Stomach (tissue), 4 donors: ENCODE data around the gene SHMT2.

Experiments
- CTCF ChIP-seq, 7 experiments: fragments of 450-650 bp in 4 of 7; fragments of 200-600 bp in 3 of 7; sonication (generic) in 3 of 7; IDR thresholded peaks; one replicate each; pipeline ENCODE4 v1.5.1; 2016 to 2019; ENCODE audit warnings: antibody characterized with exemption in 7 of 7, control low read depth in 2 of 7, mild to moderate bottlenecking in 1 of 7
- EP300 ChIP-seq: sonication (generic); formaldehyde crosslinking; IDR thresholded peaks from one replicate; pipeline ENCODE4 v1.6.1; 2017; ENCODE audit warnings: antibody characterized with exemption
- POLR2A ChIP-seq, 4 donors: fragments of 450-650 bp; IDR thresholded peaks; one replicate each; pipeline ENCODE4 v1.6.1; 2016; ENCODE audit warnings: antibody characterized with exemption in 4 of 4, control low read depth in 2 of 4, mild to moderate bottlenecking in 1 of 4, moderate library complexity in 1 of 4

GRCh38 chr12:57241402-57242310 is 12.1 kb downstream of the SHMT2 start:
- TF ChIP-seq CTCF (IDR thresholded peaks at IDR 0.05) (no peak), EP300 (no peak), POLR2A (IDR thresholded peaks at IDR 0.05) (no peak)
